H1 (cell line): ENCODE results near the gene ACER3. TPM values are rescaled to one million over a fixed set of nuclear protein-coding genes. Genes with fewer than 3 reads are reported as not detected.

Experiments used
- GABPA ChIP-seq: IDR thresholded peaks from 2 replicates; pipeline ENCODE4 v1.6.1; 2011; ENCODE audit warnings: mild to moderate bottlenecking, low read length, moderate library complexity, borderline replicate concordance; ENCODE audit not compliant: insufficient read depth
- TBP ChIP-seq: IDR thresholded peaks from 2 replicates; pipeline ENCODE4 v1.6.1; 2011; ENCODE audit warnings: low read depth, low read length, improper control_type of control experiment
- polyA plus RNA-seq, 7 experiments: library from polyadenylated mRNA; depleted of rRNA in 3 of 7; stranded (reverse) in 5 of 7; unstranded in 2 of 7; fragments of >200 nt in 5 of 7; fragments of 200-250 nt in 2 of 7; gene quantifications; 1 replicate in 5 of 7; 2 replicates in 1 of 7; 4 replicates in 1 of 7; pipeline versions ENCODE4 v1.2.1 to v1.2.3, GENCODE V29; 2011 to 2013; ENCODE audit warnings: missing spikeins in 2 of 7, mixed read lengths in 2 of 7
- total RNA-seq: library from RNA; stranded (reverse); fragmentation: NEBNext Ultra II Directional; extraction: Animal tissue kit (Norgen Biotek cat#: 25700); gene quantifications from 2 replicates; pipeline ENCODE4 v1.2.1, GENCODE V29; 2021

Gene ACER3
- total and polyA plus RNA-seq, 2 of the 8 experiments (the other 6 are each of a cell fraction or from before 2014, with no cell fraction given) = 5.7 to 16.2 TPM

- TF ChIP-seq TBP (no peak), GABPA (no peak)
These were observed 126.5 kb downstream of the ACER3 start (continued) for GRCh38 chr11:76987203-76987602.
